PC-9 (cell line): ENCODE measurements around the gene HDAC8.

ENCODE experiments used
- CTCF ChIP-seq: fragments of 200-600 bp; sonication (generic); conservative IDR thresholded peaks from 2 replicates; pipeline ENCODE4 v1.6.1; 2017; ENCODE audit warnings: mixed run types, antibody characterized with exemption, mild to moderate bottlenecking, moderate library complexity
- EZH2 ChIP-seq: fragments of 200-600 bp; sonication (generic); IDR thresholded peaks from 2 replicates; pipeline ENCODE4 v1.8.0; 2017; ENCODE audit warnings: antibody characterized with exemption, low read depth

- TF ChIP-seq CTCF (no peak), EZH2 (no peak)
These were observed 256.1 kb downstream of the HDAC8 start for GRCh38 chrX:72316408-72317110.
